DND-41 (cell line): ENCODE results near the gene TSPAN14.
A peak's percentile ranks its signal among the peaks of the same experiment; 100 is the strongest.

Experiments
- ATAC-seq: fragments of 200-7000 bp; cut with Tn5 transposase; 3 replicates; pipeline ENCODE4 v1.9.1; 2021; ENCODE audit warnings: low read depth; ENCODE audit not compliant: insufficient read depth
- DNase-seq: peaks from one replicate; pipeline ENCODE4 v3.0.0-alpha.2; 2020
- H2AFZ ChIP-seq: 2 replicates; pipeline ENCODE4 v1.6.0; 2012; ENCODE audit warnings: low read depth, low read length
- H3K27ac ChIP-seq: 2 replicates; pipeline ENCODE4 v1.5.1; 2012; ENCODE audit warnings: low read length, inconsistent platforms
- H3K27me3 ChIP-seq: fragments of 200-600 bp; sonication (generic); 2 replicates; pipeline ENCODE4 v1.6.0; 2012; ENCODE audit warnings: low read length, mild to moderate bottlenecking, inconsistent platforms; ENCODE audit not compliant: insufficient read depth, poor library complexity
- H3K36me3 ChIP-seq: 2 replicates; pipeline ENCODE4 v1.5.1; 2012; ENCODE audit warnings: low read length, inconsistent platforms; ENCODE audit not compliant: insufficient read depth
- H3K4me1 ChIP-seq: 2 replicates; pipeline ENCODE4 v1.5.1; 2012; ENCODE audit warnings: mild to moderate bottlenecking, low read length; ENCODE audit not compliant: insufficient read depth
- H3K4me2 ChIP-seq: 2 replicates; pipeline ENCODE4 v1.6.0; 2012; ENCODE audit warnings: mild to moderate bottlenecking, moderate library complexity, low read length, inconsistent platforms; ENCODE audit not compliant: insufficient read depth
- H3K4me3 ChIP-seq, 2 experiments: fragments of 200-600 bp in 1 of 2; shearing (Covaris generic) in 1 of 2; 2 replicates each; pipeline ENCODE4 v1.5.1; 2012 to 2016; ENCODE audit warnings: inconsistent platforms in 2 of 2, low read length in 2 of 2, mild to moderate bottlenecking in 2 of 2, low read depth in 1 of 2, moderate library complexity in 1 of 2
- H3K79me2 ChIP-seq: 2 replicates; pipeline ENCODE4 v1.6.0; 2012; ENCODE audit warnings: low read length, inconsistent platforms; ENCODE audit not compliant: insufficient read depth
- H3K9ac ChIP-seq: 2 replicates; pipeline ENCODE4 v1.6.0; 2012; ENCODE audit warnings: low read depth, mild to moderate bottlenecking, inconsistent platforms, low read length, moderate library complexity
- H3K9me3 ChIP-seq: 2 replicates; pipeline ENCODE4 v1.5.1; 2012; ENCODE audit warnings: low read length, moderate library complexity, mild to moderate bottlenecking, inconsistent platforms; ENCODE audit not compliant: insufficient read depth, severe bottlenecking
- H4K20me1 ChIP-seq: 2 replicates; pipeline ENCODE4 v1.6.0; 2012; ENCODE audit warnings: low read length; ENCODE audit not compliant: insufficient read depth
- EZH2 ChIP-seq: IDR thresholded peaks from 3 replicates; pipeline ENCODE4 v1.6.1; 2012; ENCODE audit warnings: borderline replicate concordance, low read depth, mild to moderate bottlenecking, moderate library complexity, low read length, inconsistent platforms; ENCODE audit not compliant: severe bottlenecking
- TF ChIP-seq, protein P1 (sequence below): IDR thresholded peaks from 2 replicates; pipeline ENCODE4 v1.5.1; 2012; ENCODE audit warnings: borderline replicate concordance, low read length, moderate library complexity, mild to moderate bottlenecking; ENCODE audit not compliant: poor library complexity, severe bottlenecking; ENCODE audit errors: extremely low read depth

Gene TSPAN14

DNA sequence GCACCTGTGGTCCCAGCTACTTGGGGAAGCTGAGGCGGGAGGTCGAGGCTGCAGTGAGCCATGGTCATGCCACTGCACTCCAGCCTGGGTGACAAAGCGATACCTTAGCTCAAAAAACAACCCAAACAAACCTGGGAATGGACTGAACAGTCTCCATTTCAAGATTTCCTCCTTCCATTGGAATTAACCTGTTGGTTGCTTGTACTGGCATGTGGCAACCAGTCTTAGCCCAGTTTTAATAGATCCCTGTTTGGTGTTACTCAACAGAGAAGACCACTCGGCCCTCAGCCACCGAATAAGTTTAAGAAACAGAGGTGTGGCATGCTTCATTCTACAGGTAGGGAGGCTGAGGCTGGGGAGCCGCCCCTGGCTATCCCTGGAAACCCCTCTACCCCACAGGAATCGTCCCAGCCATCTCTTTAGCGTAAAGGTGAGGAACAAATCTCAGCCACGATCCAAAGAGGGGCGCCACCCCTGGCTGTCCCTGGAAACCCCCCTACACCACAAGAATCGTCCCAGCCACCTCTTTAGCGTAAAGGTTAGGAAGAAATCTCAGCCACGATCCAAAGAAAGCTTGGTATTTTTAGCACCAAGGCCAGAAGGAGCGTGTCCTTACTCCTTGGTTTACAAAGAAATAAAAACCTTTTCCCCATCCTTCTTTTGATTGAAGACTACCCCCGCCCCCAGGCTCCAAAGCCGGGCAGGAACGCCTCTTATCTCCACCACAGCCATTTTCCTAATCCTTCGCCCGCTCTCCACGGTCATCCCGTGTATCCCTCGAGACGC is 861 bp upstream of the TSPAN14 start:
- Histone ChIP-seq H3K79me2 (peaks cover 24% of the 10 kb centered on the region), H3K4me2 (peak overlapping the region; percentile 55), H3K27ac (no peak overlapping the region), H3K4me3 (peak overlapping the region in 1 of 2 experiments; percentile 52; a peak in 2 of 4 replicates), H3K9me3 (no peaks in the 10 kb centered on the region), H3K4me1 (peaks cover 31% of the 10 kb centered on the region), H3K27me3 (peaks cover 3% of the 10 kb centered on the region), H4K20me1 (peaks cover 25% of the 10 kb centered on the region), H2AFZ (peak overlapping the region; percentile 66), H3K9ac (peak overlapping the region; percentile 37; the same call in 1 of the 2 replicates), H3K36me3 (no peaks in the 10 kb centered on the region; the same call in 1 of the 2 replicates)
- no peak for ATAC-seq
- no peak for DNase-seq
- TF ChIP-seq, protein P1, sequence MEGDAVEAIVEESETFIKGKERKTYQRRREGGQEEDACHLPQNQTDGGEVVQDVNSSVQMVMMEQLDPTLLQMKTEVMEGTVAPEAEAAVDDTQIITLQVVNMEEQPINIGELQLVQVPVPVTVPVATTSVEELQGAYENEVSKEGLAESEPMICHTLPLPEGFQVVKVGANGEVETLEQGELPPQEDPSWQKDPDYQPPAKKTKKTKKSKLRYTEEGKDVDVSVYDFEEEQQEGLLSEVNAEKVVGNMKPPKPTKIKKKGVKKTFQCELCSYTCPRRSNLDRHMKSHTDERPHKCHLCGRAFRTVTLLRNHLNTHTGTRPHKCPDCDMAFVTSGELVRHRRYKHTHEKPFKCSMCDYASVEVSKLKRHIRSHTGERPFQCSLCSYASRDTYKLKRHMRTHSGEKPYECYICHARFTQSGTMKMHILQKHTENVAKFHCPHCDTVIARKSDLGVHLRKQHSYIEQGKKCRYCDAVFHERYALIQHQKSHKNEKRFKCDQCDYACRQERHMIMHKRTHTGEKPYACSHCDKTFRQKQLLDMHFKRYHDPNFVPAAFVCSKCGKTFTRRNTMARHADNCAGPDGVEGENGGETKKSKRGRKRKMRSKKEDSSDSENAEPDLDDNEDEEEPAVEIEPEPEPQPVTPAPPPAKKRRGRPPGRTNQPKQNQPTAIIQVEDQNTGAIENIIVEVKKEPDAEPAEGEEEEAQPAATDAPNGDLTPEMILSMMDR = no peak
- TF ChIP-seq EZH2 = no peak

DNA sequence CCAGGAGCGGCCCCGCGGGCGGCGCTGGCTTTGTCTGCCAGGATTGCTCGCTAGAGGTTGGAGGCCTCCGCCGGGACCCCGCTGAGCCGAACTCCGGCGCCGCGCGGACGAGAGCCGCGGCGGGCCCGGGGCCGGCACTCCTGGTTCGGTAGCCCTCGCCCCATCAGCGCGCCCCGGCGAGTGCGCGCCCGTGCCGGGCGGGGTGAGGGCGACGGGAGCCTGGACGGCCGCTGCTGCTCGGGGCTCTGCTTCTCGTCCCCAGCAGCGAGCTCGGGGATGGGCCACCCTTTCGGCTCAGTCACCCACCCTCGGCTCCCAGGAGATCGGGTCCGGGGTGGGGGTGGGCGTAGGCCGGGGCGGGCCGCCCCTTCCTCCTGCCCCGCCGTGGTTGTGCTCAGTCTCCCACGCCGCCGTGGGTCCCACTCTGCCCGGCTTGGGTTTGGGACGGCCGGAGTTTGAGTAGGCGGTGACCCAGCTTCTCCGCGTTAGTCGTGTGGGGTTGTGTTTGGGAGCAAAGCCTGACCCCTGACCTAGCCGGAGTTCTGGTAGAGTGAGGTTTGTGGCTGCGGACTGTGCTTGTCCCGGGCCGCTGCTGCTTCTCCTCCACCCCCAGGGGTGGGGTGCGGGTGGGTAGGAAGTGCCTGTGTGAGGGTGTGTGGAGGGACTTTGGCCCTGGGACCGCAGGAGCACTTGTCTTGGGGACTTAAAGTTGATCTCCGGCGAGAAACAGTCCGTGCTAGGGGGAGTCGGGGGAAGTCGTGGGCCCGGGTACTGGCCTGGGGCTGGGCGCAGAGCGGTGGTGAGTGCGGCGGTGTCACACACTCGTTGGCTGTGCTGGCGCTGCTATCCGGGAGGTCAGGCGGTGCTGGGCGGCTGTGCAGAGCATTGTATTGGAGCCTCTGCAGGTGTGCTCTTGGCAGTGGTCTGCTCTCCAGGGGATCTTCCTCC is 677 bp downstream of the TSPAN14 start:
- peaks cover 3% of the 10 kb centered on the region for H3K27me3 ChIP-seq
- peak overlapping the region; percentile 87 for H2AFZ ChIP-seq
- peak overlapping the region; percentile 41; the same call in 1 of the 2 replicates for H3K27ac ChIP-seq
- peak overlapping the region; percentile 94 for H3K4me2 ChIP-seq
- no peaks in the 10 kb centered on the region for H3K9me3 ChIP-seq
- peaks cover 46% of the 10 kb centered on the region for H3K4me1 ChIP-seq
- ATAC-seq = peak; percentile 36
- H4K20me1 ChIP-seq = peaks cover 37% of the 10 kb centered on the region
- peak overlapping the region; percentile 72 to 86 for H3K4me3 ChIP-seq
- no peaks in the 10 kb centered on the region; the same call in 1 of the 2 replicates for H3K36me3 ChIP-seq
- TF ChIP-seq, protein P1 = no peak
- TF ChIP-seq EZH2 = no peak
- peak overlapping the region; percentile 90 for H3K9ac ChIP-seq
- H3K79me2 ChIP-seq = peaks cover 31% of the 10 kb centered on the region
- DNase-seq = peak; percentile 41

DNA sequence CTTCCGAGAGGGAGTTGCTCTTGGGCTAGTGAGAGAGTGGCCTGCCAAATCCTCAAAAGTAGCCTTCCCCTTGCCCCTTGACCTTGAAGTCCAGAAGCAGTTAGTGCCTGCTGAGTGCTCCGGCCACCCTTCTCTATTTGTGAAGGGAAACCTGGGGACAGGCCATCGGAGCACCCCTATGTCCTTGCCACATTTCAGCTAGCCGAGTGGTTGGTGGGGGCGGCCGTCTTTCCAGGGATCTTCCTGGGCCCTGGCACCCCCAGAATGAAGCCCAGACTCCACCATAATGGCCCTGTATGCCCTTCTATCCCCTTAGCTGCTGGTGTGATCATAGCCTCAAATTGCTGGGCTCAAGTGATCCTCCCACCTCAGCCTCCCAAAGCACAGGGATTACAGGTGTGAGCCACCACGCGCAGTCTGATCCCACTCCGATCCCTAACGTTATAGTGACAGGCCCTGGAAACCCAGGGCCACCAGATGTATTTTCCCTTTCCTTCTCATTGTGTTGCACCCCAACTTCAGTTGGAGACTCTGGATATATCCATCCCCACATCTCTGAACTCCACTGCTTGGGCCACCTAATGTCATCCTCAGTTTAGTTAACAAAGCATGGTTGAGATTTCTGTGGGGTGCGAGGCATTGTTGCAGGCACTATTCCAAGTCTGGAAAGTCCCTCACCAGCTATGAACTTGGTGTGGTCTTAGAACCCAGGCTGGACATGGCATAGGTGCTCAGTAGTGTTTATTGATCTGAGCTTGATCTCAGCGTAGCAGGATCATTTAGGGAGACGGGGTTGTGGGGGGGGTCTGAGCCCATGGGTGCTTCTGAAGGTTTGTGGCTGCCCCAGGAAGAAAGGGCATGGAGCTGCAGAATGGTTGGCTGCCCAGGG is 1.6 kb downstream of the TSPAN14 start:
- H2AFZ ChIP-seq = no peak overlapping the region
- TF ChIP-seq EZH2 = no peak
- TF ChIP-seq, protein P1 = no peak
- peaks cover 46% of the 10 kb centered on the region for H4K20me1 ChIP-seq
- H3K4me2 ChIP-seq = peak overlapping the region; percentile 94
- no peak for ATAC-seq
- peaks cover 40% of the 10 kb centered on the region for H3K79me2 ChIP-seq
- H3K27ac ChIP-seq = peak overlapping the region; percentile 41; the same call in 1 of the 2 replicates
- no peak for DNase-seq
- peaks cover 51% of the 10 kb centered on the region for H3K4me1 ChIP-seq
- no peaks in the 10 kb centered on the region; the same call in 1 of the 2 replicates for H3K36me3 ChIP-seq
- H3K9ac ChIP-seq = peak overlapping the region; percentile 90
- H3K4me3 ChIP-seq = peak overlapping the region; percentile 72 to 86
- no peaks in the 10 kb centered on the region for H3K27me3 ChIP-seq
- H3K9me3 ChIP-seq = no peaks in the 10 kb centered on the region
